OCI-LY1 (cell line): ENCODE results near the gene AANAT.
A peak's percentile ranks its signal among the peaks of the same experiment; 100 is the strongest.

Experiments used
- H2AFZ ChIP-seq: fragments of 200-600 bp; sonication (generic), shearing (Covaris generic); 2 replicates; pipeline ENCODE4 v1.6.0; 2014; ENCODE audit warnings: antibody characterized with exemption, mild to moderate bottlenecking, low read length
- H3F3A ChIP-seq: fragments of 200-600 bp; sonication (generic), shearing (Covaris generic); 2 replicates; pipeline ENCODE4 v1.6.0; 2014; ENCODE audit warnings: mild to moderate bottlenecking, antibody characterized with exemption, low read length, moderate library complexity; ENCODE audit not compliant: insufficient read depth
- H3K27ac ChIP-seq: fragments of 200-600 bp; sonication (generic); 2 replicates; pipeline ENCODE4 v1.5.1; 2014; ENCODE audit warnings: low read length, mixed run types, mild to moderate bottlenecking, low read depth; ENCODE audit not compliant: poor library complexity, severe bottlenecking
- H3K27me3 ChIP-seq: fragments of 200-600 bp; sonication (generic); 2 replicates; pipeline ENCODE4 v1.6.0; 2014; ENCODE audit warnings: antibody characterized with exemption, mild to moderate bottlenecking, low read length, moderate library complexity; ENCODE audit not compliant: insufficient read depth
- H3K36me3 ChIP-seq: fragments of 200-600 bp; sonication (generic); 2 replicates; pipeline ENCODE4 v1.6.1; 2014; ENCODE audit warnings: mild to moderate bottlenecking, antibody characterized with exemption, low read length, moderate library complexity, mixed read lengths; ENCODE audit not compliant: insufficient read depth
- H3K4me1 ChIP-seq: fragments of 200-600 bp; sonication (generic); 2 replicates; pipeline ENCODE4 v1.5.1; 2014; ENCODE audit warnings: mild to moderate bottlenecking, low read length, moderate library complexity; ENCODE audit not compliant: insufficient read depth, severe bottlenecking
- H3K4me2 ChIP-seq: fragments of 200-600 bp; sonication (generic), shearing (Covaris generic); 2 replicates; pipeline ENCODE4 v1.6.1; 2014; ENCODE audit warnings: low read length
- H3K4me3 ChIP-seq: fragments of 200-600 bp; sonication (generic); 2 replicates; pipeline ENCODE4 v1.5.1; 2014; ENCODE audit warnings: low read length, low read depth, mild to moderate bottlenecking, mixed read lengths; ENCODE audit not compliant: poor library complexity, severe bottlenecking
- H3K79me2 ChIP-seq: fragments of 200-600 bp; shearing (Covaris generic); 2 replicates; pipeline ENCODE4 v1.6.1; 2016; ENCODE audit warnings: mixed run types, low read length, mixed read lengths; ENCODE audit not compliant: insufficient read depth
- H3K9ac ChIP-seq: fragments of 200-600 bp; sonication (generic), shearing (Covaris generic); 2 replicates; pipeline ENCODE4 v1.6.1; 2014; ENCODE audit warnings: mild to moderate bottlenecking, low read length, mixed read lengths
- H3K9me2 ChIP-seq: fragments of 200-600 bp; sonication (generic), shearing (Covaris generic); 2 replicates; pipeline ENCODE4 v1.6.1; 2014; ENCODE audit warnings: low read depth, mild to moderate bottlenecking, low read length, mixed read lengths
- H3K9me3 ChIP-seq: fragments of 200-600 bp; shearing (Covaris generic); 2 replicates; pipeline ENCODE4 v1.6.1; 2014; ENCODE audit warnings: low read length, mixed read lengths
- H4K20me1 ChIP-seq: fragments of 200-600 bp; sonication (generic), shearing (Covaris generic); 2 replicates; pipeline ENCODE4 v1.6.0; 2016; ENCODE audit warnings: mild to moderate bottlenecking, low read length; ENCODE audit not compliant: insufficient read depth
- EZH2 ChIP-seq: fragments of 200-600 bp; sonication (generic), shearing (Covaris generic); IDR thresholded peaks from 2 replicates; pipeline ENCODE4 v1.8.0; 2017; ENCODE audit warnings: borderline replicate concordance, mixed run types, mild to moderate bottlenecking, antibody characterized with exemption, low read length, moderate library complexity, mixed read lengths
- TF ChIP-seq, protein P1 (sequence below): fragments of 200-600 bp; sonication (generic), shearing (Covaris generic); IDR thresholded peaks from 2 replicates; pipeline ENCODE4 v1.5.1; 2017; ENCODE audit warnings: mild to moderate bottlenecking, antibody characterized with exemption, low read length, moderate library complexity, mixed read lengths

The AANAT gene

DNA sequence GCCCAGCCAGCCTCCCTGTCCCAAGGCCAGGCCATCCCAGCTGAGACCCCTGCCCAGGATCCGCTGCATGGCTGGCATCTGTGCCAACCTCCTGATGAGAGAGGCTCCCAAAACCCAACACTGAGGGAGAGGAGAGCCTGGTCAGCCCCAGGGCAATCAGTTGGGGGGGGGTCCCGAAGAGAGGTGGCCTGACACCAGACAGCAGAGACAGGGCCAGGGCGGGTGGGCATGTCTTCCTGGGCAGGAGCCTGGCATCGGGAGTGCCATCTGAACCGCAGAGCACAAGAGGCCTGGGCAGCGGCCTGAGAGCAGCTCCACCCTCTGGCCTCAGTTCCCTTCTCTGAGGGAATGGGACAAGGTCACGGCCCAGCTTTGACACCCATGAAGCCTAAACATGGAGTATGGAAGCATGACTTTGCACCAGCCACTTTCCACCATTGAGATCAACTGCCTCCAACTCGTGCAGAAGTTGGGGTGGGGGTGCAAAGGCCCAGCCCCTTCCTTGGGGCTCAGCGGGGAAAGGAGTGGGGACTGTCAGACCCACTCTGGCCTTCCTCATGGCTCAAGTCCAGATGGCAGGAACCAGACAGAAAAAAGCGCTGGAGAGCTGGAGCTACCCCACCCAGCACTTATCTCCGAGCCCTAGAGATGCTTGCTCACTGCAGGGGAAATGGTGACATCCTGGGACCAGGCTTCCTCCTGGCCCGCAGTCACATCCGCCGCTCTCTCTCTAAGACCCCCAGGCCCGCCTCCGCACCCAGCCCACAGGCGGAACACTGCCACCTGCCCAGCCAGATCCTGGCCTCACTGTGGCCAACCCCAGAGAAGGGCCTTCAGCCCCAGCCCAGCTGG lies 24.1 kb downstream of the AANAT start:
- Histone ChIP-seq H3K27ac (peak overlapping the region; percentile 42), H3K27me3 (no peaks in the 10 kb centered on the region), H4K20me1 (no peaks in the 10 kb centered on the region), H3K36me3 (no peaks in the 10 kb centered on the region), H3K9me2 (no peaks in the 10 kb centered on the region), H3K4me1 (peaks cover 38% of the 10 kb centered on the region), H3K79me2 (no peaks in the 10 kb centered on the region), H3K9ac (no peak overlapping the region), H3F3A (no peaks in the 10 kb centered on the region), H3K4me3 (no peak overlapping the region), H3K9me3 (no peaks in the 10 kb centered on the region), H3K4me2 (no peak overlapping the region), H2AFZ (no peak overlapping the region)
- TF ChIP-seq EZH2: no peak
- TF ChIP-seq, protein P1, sequence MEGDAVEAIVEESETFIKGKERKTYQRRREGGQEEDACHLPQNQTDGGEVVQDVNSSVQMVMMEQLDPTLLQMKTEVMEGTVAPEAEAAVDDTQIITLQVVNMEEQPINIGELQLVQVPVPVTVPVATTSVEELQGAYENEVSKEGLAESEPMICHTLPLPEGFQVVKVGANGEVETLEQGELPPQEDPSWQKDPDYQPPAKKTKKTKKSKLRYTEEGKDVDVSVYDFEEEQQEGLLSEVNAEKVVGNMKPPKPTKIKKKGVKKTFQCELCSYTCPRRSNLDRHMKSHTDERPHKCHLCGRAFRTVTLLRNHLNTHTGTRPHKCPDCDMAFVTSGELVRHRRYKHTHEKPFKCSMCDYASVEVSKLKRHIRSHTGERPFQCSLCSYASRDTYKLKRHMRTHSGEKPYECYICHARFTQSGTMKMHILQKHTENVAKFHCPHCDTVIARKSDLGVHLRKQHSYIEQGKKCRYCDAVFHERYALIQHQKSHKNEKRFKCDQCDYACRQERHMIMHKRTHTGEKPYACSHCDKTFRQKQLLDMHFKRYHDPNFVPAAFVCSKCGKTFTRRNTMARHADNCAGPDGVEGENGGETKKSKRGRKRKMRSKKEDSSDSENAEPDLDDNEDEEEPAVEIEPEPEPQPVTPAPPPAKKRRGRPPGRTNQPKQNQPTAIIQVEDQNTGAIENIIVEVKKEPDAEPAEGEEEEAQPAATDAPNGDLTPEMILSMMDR: no peak

GRCh38 chr17:76492123-76492988 lies 25.0 kb downstream of the AANAT start:
- Histone ChIP-seq H3K9me2 (no peaks in the 10 kb centered on the region), H2AFZ (no peak overlapping the region), H4K20me1 (no peaks in the 10 kb centered on the region), H3F3A (no peaks in the 10 kb centered on the region), H3K79me2 (no peaks in the 10 kb centered on the region), H3K27ac (peak overlapping the region; percentile 42), H3K9me3 (no peaks in the 10 kb centered on the region), H3K4me1 (peaks cover 38% of the 10 kb centered on the region), H3K27me3 (no peaks in the 10 kb centered on the region), H3K36me3 (no peaks in the 10 kb centered on the region), H3K4me2 (peak overlapping the region; percentile 26; the same call in 1 of the 2 replicates), H3K4me3 (no peak overlapping the region), H3K9ac (no peak overlapping the region; the same call in 1 of the 2 replicates)
- TF ChIP-seq EZH2: no peak
- TF ChIP-seq, protein P1: no peak

DNA sequence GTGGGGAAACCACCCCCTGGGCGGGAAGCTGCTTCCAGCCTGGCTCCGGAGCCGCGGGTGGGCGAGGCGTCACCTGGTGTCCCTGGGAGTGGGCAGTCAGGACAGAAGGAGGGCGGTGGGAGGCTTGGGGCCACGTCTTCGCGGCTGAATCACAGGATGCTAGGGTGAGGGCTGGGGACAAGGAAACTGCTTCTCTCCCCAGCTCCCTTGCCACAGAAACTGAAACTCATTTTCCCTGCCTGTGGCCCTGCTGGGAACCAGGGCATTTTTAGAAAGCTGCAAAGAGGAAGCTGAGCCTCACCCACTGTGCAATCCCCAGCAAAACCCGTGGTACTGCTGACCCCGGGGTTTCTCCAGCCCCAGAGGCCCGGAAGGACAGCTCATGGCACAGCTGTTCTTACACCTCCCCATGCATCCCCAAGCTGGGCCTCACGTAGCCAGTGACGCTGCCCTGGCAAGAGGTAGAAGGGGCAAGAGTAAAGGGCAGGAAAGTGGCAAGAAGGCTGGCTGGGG lies 25.6 kb downstream of the AANAT start:
- Histone ChIP-seq H3K4me1 (peaks cover 38% of the 10 kb centered on the region), H3K27ac (peak overlapping the region; percentile 42), H3K9me2 (no peaks in the 10 kb centered on the region), H3K4me3 (no peak overlapping the region), H3K9me3 (no peaks in the 10 kb centered on the region), H3K27me3 (no peaks in the 10 kb centered on the region), H3K9ac (no peak overlapping the region; the same call in 1 of the 2 replicates), H3K4me2 (peak overlapping the region; percentile 26; the same call in 1 of the 2 replicates), H2AFZ (no peak overlapping the region), H3K36me3 (no peaks in the 10 kb centered on the region), H4K20me1 (no peaks in the 10 kb centered on the region), H3K79me2 (no peaks in the 10 kb centered on the region), H3F3A (no peaks in the 10 kb centered on the region)
- no peak for TF ChIP-seq EZH2
- TF ChIP-seq, protein P1: no peak
